MM.1S (cell line): Measurements from ENCODE around the gene TRMU.

Experiments used
- DNase-seq: peaks from one replicate; pipeline ENCODE4 v3.0.0-alpha.2; 2015
- H2AFZ ChIP-seq: fragments of 300-600 bp; sonication (generic); 2 replicates; pipeline ENCODE4 v1.6.0; 2016; ENCODE audit warnings: antibody characterized with exemption, low read length
- H3F3A ChIP-seq: fragments of 300-600 bp; sonication (generic); 2 replicates; pipeline ENCODE4 v1.6.1; 2016; ENCODE audit warnings: mild to moderate bottlenecking, antibody characterized with exemption, low read length, moderate library complexity, mixed read lengths; ENCODE audit not compliant: insufficient read depth
- H3K27ac ChIP-seq: fragments of 300-600 bp; sonication (generic); 2 replicates; pipeline ENCODE4 v1.5.1; 2016; ENCODE audit warnings: mild to moderate bottlenecking, low read length
- H3K27me3 ChIP-seq: fragments of 300-600 bp; sonication (generic); replicated peaks from 2 replicates; pipeline ENCODE4 v1.6.0; 2016; ENCODE audit warnings: low read length; ENCODE audit not compliant: insufficient read depth
- H3K36me3 ChIP-seq: fragments of 300-600 bp; sonication (generic); replicated peaks from 2 replicates; pipeline ENCODE4 v1.6.1; 2016; ENCODE audit warnings: mild to moderate bottlenecking, low read length, mixed read lengths; ENCODE audit not compliant: insufficient read depth
- H3K4me1 ChIP-seq: fragments of 300-600 bp; sonication (generic); 2 replicates; pipeline ENCODE4 v1.6.1; 2016; ENCODE audit warnings: low read length, mixed read lengths
- H3K4me2 ChIP-seq: fragments of 300-600 bp; sonication (generic); 2 replicates; pipeline ENCODE4 v1.6.0; 2016; ENCODE audit warnings: low read depth, low read length
- H3K4me3 ChIP-seq: fragments of 300-600 bp; sonication (generic); 2 replicates; pipeline ENCODE4 v1.5.1; 2016; ENCODE audit warnings: low read length, mixed read lengths
- H3K79me2 ChIP-seq: fragments of 300-600 bp; sonication (generic); 2 replicates; pipeline ENCODE4 v1.6.1; 2016; ENCODE audit warnings: mixed run types, low read length, mixed read lengths
- H3K9ac ChIP-seq: fragments of 300-600 bp; sonication (generic); 2 replicates; pipeline ENCODE4 v1.6.1; 2016; ENCODE audit warnings: low read length, mixed read lengths
- H3K9me2 ChIP-seq: fragments of 300-600 bp; sonication (generic); replicated peaks from 2 replicates; pipeline ENCODE4 v1.6.1; 2016; ENCODE audit warnings: mild to moderate bottlenecking, low read length, mixed read lengths; ENCODE audit not compliant: insufficient read depth
- H3K9me3 ChIP-seq: fragments of 300-600 bp; sonication (generic); replicated peaks from 2 replicates; pipeline ENCODE4 v1.6.1; 2016; ENCODE audit warnings: mild to moderate bottlenecking, low read length, mixed read lengths; ENCODE audit not compliant: insufficient read depth
- H4K20me1 ChIP-seq: fragments of 300-600 bp; sonication (generic); 2 replicates; pipeline ENCODE4 v1.6.1; 2016; ENCODE audit warnings: mild to moderate bottlenecking, low read length, moderate library complexity, mixed read lengths; ENCODE audit not compliant: insufficient read depth
- CTCF ChIP-seq: fragments of 300-600 bp; sonication (generic); IDR thresholded peaks from 2 replicates; pipeline ENCODE4 v1.5.1; 2016; ENCODE audit warnings: antibody characterized with exemption, low read length, mixed read lengths
- EZH2 ChIP-seq: fragments of 300-600 bp; sonication (generic); optimal IDR thresholded peaks from 2 replicates; pipeline ENCODE3; 2017; ENCODE audit warnings: low read depth, mild to moderate bottlenecking, antibody characterized with exemption, low read length, mixed read lengths
- EZH2phosphoT487 ChIP-seq: fragments of 300-600 bp; sonication (generic); IDR thresholded peaks from 2 replicates; pipeline ENCODE4 v1.6.1; 2018; ENCODE audit warnings: antibody characterized with exemption, low read length

TRMU gene

DNA sequence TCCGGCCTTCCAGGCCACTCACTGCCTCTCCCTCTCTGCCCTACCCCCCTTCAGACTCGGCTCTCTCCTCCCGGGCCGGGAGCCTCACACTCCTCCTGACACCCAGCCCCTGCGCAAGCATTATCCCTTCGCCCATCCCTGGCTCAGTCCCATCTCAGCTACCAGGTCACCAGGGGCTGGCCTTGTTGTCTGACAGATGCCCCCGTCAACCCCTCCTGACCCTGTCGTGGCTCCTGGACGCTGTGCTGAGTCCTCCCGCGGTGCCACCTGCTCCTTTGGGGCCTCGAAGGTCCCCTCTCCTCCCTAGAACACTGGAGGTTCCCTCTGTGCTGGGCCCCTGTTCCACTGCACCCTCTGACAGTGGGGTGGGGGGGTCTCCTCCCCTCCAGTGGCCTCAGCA lies 32.9 kb downstream of the TRMU start:
- H3K4me1 ChIP-seq: peaks cover 27% of the 10 kb centered on the region
- no peaks in the 10 kb centered on the region for H3K9me3 ChIP-seq
- no peak overlapping the region for H3K4me3 ChIP-seq
- H3K36me3 ChIP-seq: no peaks in the 10 kb centered on the region
- H2AFZ ChIP-seq: no peak overlapping the region
- H4K20me1 ChIP-seq: no peaks in the 10 kb centered on the region
- H3F3A ChIP-seq: peaks cover 6% of the 10 kb centered on the region; the same call in 1 of the 2 replicates
- H3K27me3 ChIP-seq: no peaks in the 10 kb centered on the region
- no peaks in the 10 kb centered on the region for H3K79me2 ChIP-seq
- no peak overlapping the region for H3K9ac ChIP-seq
- no peak for TF ChIP-seq EZH2phosphoT487
- no peak overlapping the region for H3K27ac ChIP-seq
- DNase-seq: no peak
- no peaks in the 10 kb centered on the region for H3K9me2 ChIP-seq
- no peak overlapping the region for H3K4me2 ChIP-seq

GRCh38 chr22:46368871-46369715 lies 33.6 kb downstream of the TRMU start:
- Histone ChIP-seq H3K4me2 (no peak overlapping the region), H3K27me3 (peaks cover 5% of the 10 kb centered on the region; the same call in 1 of the 2 replicates), H3K36me3 (no peaks in the 10 kb centered on the region), H3K79me2 (no peaks in the 10 kb centered on the region), H2AFZ (no peak overlapping the region), H3K4me1 (peaks cover 25% of the 10 kb centered on the region), H3K4me3 (no peak overlapping the region), H4K20me1 (no peaks in the 10 kb centered on the region), H3K27ac (no peak overlapping the region), H3K9ac (no peak overlapping the region), H3K9me2 (no peaks in the 10 kb centered on the region), H3F3A (peaks cover 4% of the 10 kb centered on the region; the same call in 1 of the 2 replicates), H3K9me3 (no peaks in the 10 kb centered on the region)
- TF ChIP-seq CTCF (no peak), EZH2phosphoT487 (no peak), EZH2 (no peak)
- no peak for DNase-seq

GRCh38 chr22:46369716-46370583 lies 34.4 kb downstream of the TRMU start:
- Histone ChIP-seq H2AFZ (peak overlapping the region; percentile 42; the same call in 1 of the 2 replicates), H4K20me1 (no peaks in the 10 kb centered on the region), H3F3A (peaks cover 4% of the 10 kb centered on the region; the same call in 1 of the 2 replicates), H3K27ac (no peak overlapping the region), H3K4me3 (no peak overlapping the region), H3K4me1 (peaks cover 25% of the 10 kb centered on the region), H3K79me2 (no peaks in the 10 kb centered on the region), H3K9me3 (no peaks in the 10 kb centered on the region), H3K27me3 (peaks cover 8% of the 10 kb centered on the region; the same call in 1 of the 2 replicates), H3K9me2 (no peaks in the 10 kb centered on the region), H3K36me3 (no peaks in the 10 kb centered on the region), H3K9ac (no peak overlapping the region), H3K4me2 (0 out of 2 replicates have a peak overlapping the region, but pooled peaks have one; percentile 10)
- TF ChIP-seq EZH2phosphoT487: no peak
- DNase-seq: no peak

DNA sequence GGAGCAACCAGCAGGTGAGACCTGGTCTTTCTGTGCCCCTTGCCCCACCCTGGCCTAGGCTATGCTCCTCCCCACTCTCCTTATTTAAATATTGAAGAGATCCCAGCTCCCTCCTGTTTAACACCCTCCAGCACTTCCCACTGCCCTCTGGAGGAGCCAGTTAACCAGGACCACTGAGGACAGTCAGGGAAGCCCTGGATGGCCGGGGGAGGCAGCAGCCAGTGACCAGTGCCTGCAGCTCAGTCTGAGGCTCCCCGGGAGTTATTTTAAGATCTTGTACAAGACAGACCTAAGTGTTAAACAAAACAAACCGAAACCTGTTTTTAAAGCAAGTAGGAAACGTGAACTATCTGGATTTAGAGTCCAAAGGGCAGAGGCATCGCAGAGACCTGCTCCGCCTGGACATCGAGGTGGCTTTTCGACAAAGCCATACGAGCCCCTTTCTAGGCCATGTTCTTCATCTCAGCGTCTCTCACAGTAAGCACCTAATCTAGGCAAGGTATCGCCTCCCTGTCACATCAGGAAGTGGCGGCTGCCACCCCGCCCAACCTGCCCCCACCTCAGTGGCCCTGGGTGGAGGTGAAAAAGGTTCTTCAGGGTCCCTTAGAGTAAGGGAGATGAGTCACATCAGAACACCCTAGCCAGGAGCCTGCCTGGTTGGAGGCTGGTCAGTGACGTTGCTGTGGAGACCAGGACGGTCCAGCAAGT lies 35.2 kb downstream of the TRMU start:
- peak overlapping the region; percentile 42; the same call in 1 of the 2 replicates for H2AFZ ChIP-seq
- no peaks in the 10 kb centered on the region for H3K9me3 ChIP-seq
- H3F3A ChIP-seq: peaks cover 4% of the 10 kb centered on the region; the same call in 1 of the 2 replicates
- no peak overlapping the region for H3K9ac ChIP-seq
- H3K27me3 ChIP-seq: peaks cover 8% of the 10 kb centered on the region; the same call in 1 of the 2 replicates
- no peak overlapping the region for H3K27ac ChIP-seq
- H3K79me2 ChIP-seq: no peaks in the 10 kb centered on the region
- peak; percentile 19 for DNase-seq
- H3K9me2 ChIP-seq: no peaks in the 10 kb centered on the region
- TF ChIP-seq EZH2phosphoT487: no peak
- no peak for TF ChIP-seq EZH2
- no peak for TF ChIP-seq CTCF
- 0 out of 2 replicates have a peak overlapping the region, but pooled peaks have one; percentile 10 for H3K4me2 ChIP-seq
- peaks cover 25% of the 10 kb centered on the region for H3K4me1 ChIP-seq
- H3K36me3 ChIP-seq: no peaks in the 10 kb centered on the region
- no peak overlapping the region for H3K4me3 ChIP-seq
- H4K20me1 ChIP-seq: no peaks in the 10 kb centered on the region
